ENCODE measurements around the gene THAP11.

Gene THAP11

GRCh38 chr16:67880584-67880983, 38.5 kb downstream of the THAP11 start:
- H3K9me3 ChIP-seq (ENCODE audit: severe bottlenecking) = no peaks in the 10 kb centered on the region
- H3K27me3 ChIP-seq (ENCODE audit: insufficient read depth, poor library complexity, severe bottlenecking) = no peaks in the 10 kb centered on the region
- ATAC-seq (ENCODE audit: low read depth) = no peak
- peaks cover 77% of the 10 kb centered on the region for H3K36me3 ChIP-seq (ENCODE audit: low read depth)
- DNase-seq (ENCODE audit: low spot score) = no peak
- H3K4me3 ChIP-seq (ENCODE audit: severe bottlenecking) = no peak overlapping the region
- peaks cover 5% of the 10 kb centered on the region for H3K4me1 ChIP-seq (ENCODE audit: insufficient read depth, poor library complexity, severe bottlenecking)
- no peak overlapping the region for H3K27ac ChIP-seq (ENCODE audit: poor library complexity, severe bottlenecking)
- TF ChIP-seq, protein P1, sequence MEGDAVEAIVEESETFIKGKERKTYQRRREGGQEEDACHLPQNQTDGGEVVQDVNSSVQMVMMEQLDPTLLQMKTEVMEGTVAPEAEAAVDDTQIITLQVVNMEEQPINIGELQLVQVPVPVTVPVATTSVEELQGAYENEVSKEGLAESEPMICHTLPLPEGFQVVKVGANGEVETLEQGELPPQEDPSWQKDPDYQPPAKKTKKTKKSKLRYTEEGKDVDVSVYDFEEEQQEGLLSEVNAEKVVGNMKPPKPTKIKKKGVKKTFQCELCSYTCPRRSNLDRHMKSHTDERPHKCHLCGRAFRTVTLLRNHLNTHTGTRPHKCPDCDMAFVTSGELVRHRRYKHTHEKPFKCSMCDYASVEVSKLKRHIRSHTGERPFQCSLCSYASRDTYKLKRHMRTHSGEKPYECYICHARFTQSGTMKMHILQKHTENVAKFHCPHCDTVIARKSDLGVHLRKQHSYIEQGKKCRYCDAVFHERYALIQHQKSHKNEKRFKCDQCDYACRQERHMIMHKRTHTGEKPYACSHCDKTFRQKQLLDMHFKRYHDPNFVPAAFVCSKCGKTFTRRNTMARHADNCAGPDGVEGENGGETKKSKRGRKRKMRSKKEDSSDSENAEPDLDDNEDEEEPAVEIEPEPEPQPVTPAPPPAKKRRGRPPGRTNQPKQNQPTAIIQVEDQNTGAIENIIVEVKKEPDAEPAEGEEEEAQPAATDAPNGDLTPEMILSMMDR (IDR thresholded peaks at IDR 0.05; ENCODE audit: poor library complexity, severe bottlenecking) = no peak

DNA sequence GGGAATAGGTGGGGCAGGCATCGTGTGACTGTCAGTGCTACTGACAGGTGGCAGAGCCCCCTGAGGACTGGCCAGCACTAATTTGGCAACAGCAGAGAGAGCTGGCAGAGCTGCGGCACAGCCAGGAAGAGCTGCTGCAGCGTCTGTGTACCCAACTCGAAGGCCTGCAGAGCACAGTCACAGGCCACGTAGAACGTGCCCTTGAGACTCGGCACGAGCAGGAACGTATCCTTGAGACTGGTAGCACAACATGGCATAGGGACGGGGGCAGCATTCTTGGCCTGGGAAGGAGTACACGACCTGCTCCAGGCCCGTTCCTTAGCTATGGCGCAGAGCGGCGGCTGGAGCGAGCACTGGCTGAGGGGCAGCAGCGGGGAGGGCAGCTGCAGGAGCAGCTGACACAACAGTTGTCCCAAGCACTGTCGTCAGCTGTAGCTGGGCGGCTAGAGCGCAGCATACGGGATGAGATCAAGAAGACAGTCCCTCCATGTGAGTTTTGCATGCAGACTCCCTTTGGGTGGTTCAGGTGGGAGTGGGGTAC, 39.6 kb downstream of the THAP11 start:
- H3K4me3 ChIP-seq (ENCODE audit: severe bottlenecking) = no peak overlapping the region
- no peaks in the 10 kb centered on the region for H3K9me3 ChIP-seq (ENCODE audit: severe bottlenecking)
- H3K27me3 ChIP-seq (ENCODE audit: insufficient read depth, poor library complexity, severe bottlenecking) = no peaks in the 10 kb centered on the region
- H3K36me3 ChIP-seq (ENCODE audit: low read depth) = peaks cover 69% of the 10 kb centered on the region
- DNase-seq (ENCODE audit: low spot score) (no peak), ATAC-seq (ENCODE audit: low read depth) (no peak)
- no peak overlapping the region for H3K27ac ChIP-seq (ENCODE audit: poor library complexity, severe bottlenecking)
- TF ChIP-seq, protein P1 (IDR thresholded peaks at IDR 0.05; ENCODE audit: poor library complexity, severe bottlenecking) = no peak
- peaks cover 5% of the 10 kb centered on the region for H3K4me1 ChIP-seq (ENCODE audit: insufficient read depth, poor library complexity, severe bottlenecking)

GRCh38 chr16:67882374-67883145, 40.4 kb downstream of the THAP11 start:
- peaks cover 60% of the 10 kb centered on the region for H3K36me3 ChIP-seq (ENCODE audit: low read depth)
- no peak for DNase-seq (ENCODE audit: low spot score)
- TF ChIP-seq, protein P1 (IDR thresholded peaks at IDR 0.05; ENCODE audit: poor library complexity, severe bottlenecking) = no peak

DNA sequence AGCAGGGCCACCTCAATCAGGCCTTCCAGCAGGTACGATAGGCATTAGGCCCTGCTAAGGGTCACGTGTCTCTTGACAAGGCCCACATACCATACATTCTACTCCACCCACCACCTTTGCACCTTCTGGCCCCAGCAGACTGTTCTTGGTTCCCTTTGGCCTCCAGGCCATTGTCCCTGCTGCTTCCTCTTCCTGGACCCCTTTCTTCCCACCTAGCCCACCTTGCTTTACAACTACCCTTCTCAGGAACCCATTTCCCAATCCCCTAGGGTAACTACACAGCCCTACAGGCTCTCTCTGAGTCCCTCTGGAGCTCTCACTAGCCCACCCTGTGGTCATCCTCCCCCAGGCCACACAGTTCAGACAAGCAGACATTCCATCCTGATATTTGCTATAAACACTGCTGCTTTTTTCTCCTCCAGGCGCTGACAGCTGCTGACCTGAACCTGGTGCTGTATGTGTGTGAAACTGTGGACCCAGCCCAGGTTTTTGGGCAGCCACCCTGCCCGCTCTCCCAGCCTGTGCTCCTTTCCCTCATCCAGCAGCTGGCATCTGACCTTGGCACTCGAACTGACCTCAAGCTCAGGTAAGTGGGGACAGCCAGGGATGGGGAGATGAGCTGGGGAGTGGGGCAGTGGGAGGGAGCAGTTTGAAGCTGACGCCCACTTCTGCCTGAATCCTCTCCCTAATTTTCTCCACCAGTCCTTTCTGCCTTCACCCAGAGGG, 41.2 kb downstream of the THAP11 start:
- DNase-seq (ENCODE audit: low spot score) = no peak
- no peak; the same call in 2 of the 3 replicates for ATAC-seq (ENCODE audit: low read depth)

More at GRCh38 chr16:67882374-67883145, 40.4 kb downstream of the THAP11 start:
- no peak overlapping the region for H3K4me3 ChIP-seq (ENCODE audit: severe bottlenecking)
- no peak for ATAC-seq (ENCODE audit: low read depth)
- H3K9me3 ChIP-seq (ENCODE audit: severe bottlenecking) = no peaks in the 10 kb centered on the region
- H3K27ac ChIP-seq (ENCODE audit: poor library complexity, severe bottlenecking) = no peak overlapping the region
- no peaks in the 10 kb centered on the region for H3K27me3 ChIP-seq (ENCODE audit: insufficient read depth, poor library complexity, severe bottlenecking)
- peaks cover 5% of the 10 kb centered on the region for H3K4me1 ChIP-seq (ENCODE audit: insufficient read depth, poor library complexity, severe bottlenecking)

More for the DNA sequence above, 41.2 kb downstream of the THAP11 start:
- TF ChIP-seq, protein P1 (IDR thresholded peaks at IDR 0.05; ENCODE audit: poor library complexity, severe bottlenecking) = no peak
- Histone ChIP-seq H3K4me3 (ENCODE audit: severe bottlenecking) (no peak overlapping the region), H3K27ac (ENCODE audit: poor library complexity, severe bottlenecking) (no peak overlapping the region), H3K9me3 (ENCODE audit: severe bottlenecking) (no peaks in the 10 kb centered on the region), H3K36me3 (ENCODE audit: low read depth) (peaks cover 52% of the 10 kb centered on the region), H3K27me3 (ENCODE audit: insufficient read depth, poor library complexity, severe bottlenecking) (no peaks in the 10 kb centered on the region), H3K4me1 (ENCODE audit: insufficient read depth, poor library complexity, severe bottlenecking) (peaks cover 5% of the 10 kb centered on the region)
